Mucosa of descending colon (tissue), 3 donors: ENCODE results near the gene SND1. TPM values are rescaled to one million over a fixed set of nuclear protein-coding genes. Genes with fewer than 3 reads are reported as not detected.

Source experiments
- ATAC-seq: fragments of 200-7000 bp; cut with Tn5 transposase; one replicate; pipeline ENCODE4 v1.9.1; 2020; ENCODE audit warnings: mild to moderate bottlenecking, moderate library complexity
- DNase-seq, 3 donors: peaks; one replicate each; pipeline ENCODE4 v3.0.0-alpha.2; 2020
- H3K36me3 ChIP-seq: fragments of 200-600 bp; one replicate; pipeline ENCODE4 v1.8.0; 2021; ENCODE audit warnings: low read depth, mild to moderate bottlenecking
- H3K4me1 ChIP-seq: fragments of 200-600 bp; one replicate; pipeline ENCODE4 v1.8.0; 2021; ENCODE audit warnings: low read depth, mild to moderate bottlenecking
- H3K4me3 ChIP-seq: fragments of 200-600 bp; one replicate; pipeline ENCODE4 v1.8.0; 2021; ENCODE audit warnings: mild to moderate bottlenecking
- H3K9me3 ChIP-seq: fragments of 200-600 bp; one replicate; pipeline ENCODE4 v1.8.0; 2021; ENCODE audit warnings: mild to moderate bottlenecking
- CTCF ChIP-seq: fragments of 200-600 bp; IDR thresholded peaks from one replicate; pipeline ENCODE4 v1.8.0; 2022; ENCODE audit warnings: antibody characterized with exemption, mild to moderate bottlenecking
- intact Hi-C, 2 donors: fragments of 100-400 bp; cut with DNase I in 1 of 2; cut with micrococcal nuclease in 1 of 2; formaldehyde crosslinking; loops; one replicate each; pipeline versions ENCODE4 v1.11.0 to v1.11.1; 2022; cut with DNase I, micrococcal nuclease
- total RNA-seq, 3 donors: library from RNA; stranded (reverse); fragmentation: NEBNext Ultra II Directional in 2 of 3; extraction: Animal tissue kit (Norgen Biotek cat#: 25700) in 2 of 3; gene quantifications; one replicate each; pipeline versions ENCODE4 v1.2.1 to v1.2.4, GENCODE V29; 2021 to 2023
- donor health status: DM: no; HTN: no; CAD: no; lungs with moderate emphysema.
- donor health status: DM: no; HTN: no; CAD: no.
- donor health status: DM: no; HTN: yes; CAD: no.

The SND1 gene
- total RNA-seq, 3 donors from 2014 or later, result 99.0 to 131 (median 106) TPM

- intact Hi-C loops, result no loop called here
- Histone ChIP-seq H3K9me3 (no peaks in the 10 kb centered on the region), H3K36me3 (no peaks in the 10 kb centered on the region), H3K4me3 (no peak overlapping the region), H3K4me1 (no peaks in the 10 kb centered on the region)
- ATAC-seq (no peak), DNase-seq (no peak)
- no peak for TF ChIP-seq CTCF
Observed at GRCh38 chr7:128120116-128120515, 468.1 kb downstream of the SND1 start.

- no peaks in the 10 kb centered on the region for H3K36me3 ChIP-seq
- intact Hi-C loops, result no loop called here
- DNase-seq (no peak), ATAC-seq (no peak)
- TF ChIP-seq CTCF, result no peak
- H3K4me1 ChIP-seq, result no peaks in the 10 kb centered on the region
- H3K9me3 ChIP-seq, result no peaks in the 10 kb centered on the region
- H3K4me3 ChIP-seq, result no peak overlapping the region
Observed at GRCh38 chr7:128120976-128121490, 469.0 kb downstream of the SND1 start.

GRCh38 chr7:128121711-128122530 is 469.9 kb downstream of the SND1 start:
- H3K4me1 ChIP-seq, result no peaks in the 10 kb centered on the region
- no peak for TF ChIP-seq CTCF

GRCh38 chr7:128122576-128123290 is 470.7 kb downstream of the SND1 start:
- H3K36me3 ChIP-seq, result no peaks in the 10 kb centered on the region
- ATAC-seq (no peak), DNase-seq (no peak)
- H3K4me1 ChIP-seq, result no peaks in the 10 kb centered on the region
- intact Hi-C loops, result no loop called here
- H3K9me3 ChIP-seq, result no peaks in the 10 kb centered on the region
- no peak overlapping the region for H3K4me3 ChIP-seq
- TF ChIP-seq CTCF, result no peak

More at GRCh38 chr7:128121711-128122530, 469.9 kb downstream of the SND1 start:
- no peak overlapping the region for H3K4me3 ChIP-seq
- H3K9me3 ChIP-seq, result no peaks in the 10 kb centered on the region
- intact Hi-C loops, result no loop called here
- DNase-seq (no peak), ATAC-seq (no peak)
- H3K36me3 ChIP-seq, result no peaks in the 10 kb centered on the region

- Histone ChIP-seq H3K36me3 (no peaks in the 10 kb centered on the region), H3K4me3 (no peak overlapping the region), H3K4me1 (no peaks in the 10 kb centered on the region), H3K9me3 (no peaks in the 10 kb centered on the region)
- DNase-seq (no peak), ATAC-seq (no peak)
- intact Hi-C loops, result no loop called here
- no peak for TF ChIP-seq CTCF
Observed at GRCh38 chr7:128123291-128124037, 471.5 kb downstream of the SND1 start.
